Stimulated activated naive CD4-positive, alpha-beta T cell (primary cell): ENCODE data around the gene PAXX.

ENCODE experiments used
- DNase-seq, 6 experiments: peaks; one replicate each; lab custom pipeline; 2025; lab: John Stamatoyannopoulos, UW

PAXX gene

GRCh38 chr9:136982232-136983051 lies 9.8 kb upstream of the PAXX start, which contains the start of gene LCNL1:
TSS of gene LCNL1 (plus strand) at chr9:136982993. CDS start at chr9:136983587, 594 bp downstream.
- no peak for DNase-seq

- no peak for DNase-seq
These were observed 9.1 kb upstream of the PAXX start for GRCh38 chr9:136983167-136983566.

- DNase-seq, result no peak
These were observed 8.4 kb upstream of the PAXX start for GRCh38 chr9:136983656-136984314.

DNA sequence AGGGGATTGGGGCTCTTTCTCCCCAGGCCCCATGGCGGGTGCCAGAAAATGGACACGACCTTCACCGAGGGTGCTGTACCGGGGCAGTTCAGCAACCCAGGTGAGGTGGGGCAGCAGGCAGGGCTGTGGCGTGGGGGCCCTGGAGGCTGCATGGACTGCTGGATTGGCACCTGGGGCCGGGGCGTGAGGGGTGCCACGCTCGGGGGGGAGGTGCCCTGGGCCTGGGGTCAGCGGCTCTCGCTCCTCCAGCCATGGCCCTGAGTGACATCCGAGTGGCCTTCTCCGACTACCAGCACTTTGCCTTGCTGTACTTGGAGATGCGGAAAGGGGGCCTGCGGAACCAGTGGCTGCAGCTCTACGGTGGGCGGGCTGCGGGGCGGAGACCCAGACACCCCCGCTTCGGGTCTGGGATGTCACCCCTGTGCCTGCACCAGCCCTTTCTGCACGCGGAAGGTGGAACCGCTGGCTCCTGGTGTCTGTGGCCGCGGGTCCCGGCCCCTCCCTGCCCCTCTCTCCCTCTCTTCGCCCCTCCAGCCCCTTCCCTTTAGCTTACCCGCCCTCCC lies 7.7 kb upstream of the PAXX start:
- no peak for DNase-seq

DNA sequence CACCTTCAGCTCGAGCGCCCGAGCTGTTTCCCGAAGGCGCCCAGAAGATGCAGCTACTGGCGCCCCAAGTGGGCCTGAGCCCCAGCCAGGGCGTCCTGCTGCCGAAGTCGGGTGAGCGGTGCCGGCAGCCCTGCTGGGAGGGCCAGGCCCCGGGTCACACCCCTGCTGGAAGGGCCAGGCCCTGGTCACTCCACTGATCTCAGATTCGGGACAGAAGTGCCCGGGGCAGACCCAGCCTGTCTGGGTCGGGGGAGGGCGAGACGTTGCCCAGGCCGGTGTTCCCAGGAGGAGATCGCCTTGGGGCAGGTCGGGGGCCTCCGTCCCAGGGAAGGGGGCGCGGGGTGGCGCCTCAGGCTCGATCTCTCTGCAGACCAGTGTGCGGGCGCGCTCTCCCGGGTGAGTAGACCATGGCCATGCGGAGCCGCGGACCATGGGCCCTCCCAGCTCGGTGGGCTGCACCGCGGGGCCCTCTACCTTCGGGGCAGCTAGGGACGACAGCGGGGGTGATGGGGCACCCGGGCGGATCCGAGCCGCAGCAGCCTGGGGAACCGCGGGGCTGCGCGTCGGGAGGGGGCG lies 7.1 kb upstream of the PAXX start:
- no peak for DNase-seq

DNA sequence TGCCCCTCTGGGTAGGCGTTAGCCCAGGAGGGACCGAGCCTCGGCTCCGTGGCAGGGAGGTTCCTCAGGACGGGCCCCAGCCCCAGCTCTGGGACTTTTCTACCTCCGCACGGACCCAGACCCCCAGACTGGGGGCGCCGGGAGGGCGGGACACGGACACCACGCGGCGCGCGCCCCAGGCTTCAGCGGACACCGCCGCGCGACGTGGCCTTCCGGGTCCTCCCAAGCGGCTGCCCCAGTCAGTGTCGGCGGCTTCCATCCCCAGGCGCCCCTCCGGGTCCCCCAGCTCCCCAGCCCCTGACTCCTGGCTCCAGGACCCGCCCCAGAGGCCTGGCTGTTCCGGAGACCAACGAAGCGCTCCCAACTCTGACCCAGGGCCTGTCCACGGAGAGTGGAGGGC lies 6.4 kb upstream of the PAXX start:
- DNase-seq, result no peak

DNA sequence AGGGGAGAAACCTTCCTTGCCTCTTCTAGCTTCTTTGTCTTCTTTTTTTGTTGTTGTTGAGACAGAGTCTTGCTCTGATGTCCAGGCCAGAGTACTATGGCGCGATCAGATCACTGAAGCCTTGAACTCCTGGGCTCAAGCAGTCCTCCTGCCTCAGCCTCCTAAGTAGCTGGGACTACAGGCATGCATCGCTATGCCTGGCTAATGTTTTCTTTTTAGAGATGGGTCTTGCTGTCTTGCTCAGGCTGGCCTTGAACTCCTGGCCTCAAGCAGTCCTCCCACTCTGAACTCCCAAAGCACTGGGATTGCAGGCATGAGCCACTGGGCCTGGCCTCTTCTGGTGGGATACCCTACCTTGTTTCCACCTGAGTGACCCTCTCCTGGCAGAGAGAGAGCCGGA lies 3.4 kb upstream of the PAXX start:
- DNase-seq, result no peak

- DNase-seq, result no peak
These were observed 1.8 kb upstream of the PAXX start for GRCh38 chr9:136990242-136990911.

DNA sequence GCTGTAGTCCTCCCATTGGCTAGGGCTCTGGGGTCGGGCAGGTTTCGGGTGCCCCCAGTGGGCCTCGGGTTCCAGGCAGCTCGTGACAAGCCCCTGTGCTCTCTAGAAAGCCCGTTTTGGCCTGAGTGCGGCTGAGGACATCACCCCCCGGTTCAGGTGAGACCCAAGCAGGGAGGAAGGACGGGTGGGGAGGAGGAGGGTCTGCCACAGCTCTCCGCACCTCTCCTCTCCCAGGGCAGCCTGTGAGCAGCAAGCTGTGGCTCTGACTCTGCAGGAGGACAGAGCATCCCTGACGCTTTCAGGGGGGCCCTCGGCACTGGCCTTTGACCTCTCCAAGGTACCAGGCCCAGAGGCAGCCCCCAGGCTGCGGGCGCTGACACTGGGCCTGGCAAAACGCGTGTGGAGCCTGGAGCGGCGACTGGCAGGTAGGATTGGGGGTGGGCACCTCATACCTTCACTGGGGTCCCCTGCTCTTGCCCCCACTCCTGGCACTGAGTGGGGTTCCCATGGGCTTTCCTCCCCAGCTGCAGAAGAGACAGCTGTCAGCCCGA lies 672 bp downstream of the PAXX start:
- DNase-seq, result no peak

- no peak for DNase-seq
These were observed 2.1 kb downstream of the PAXX start for GRCh38 chr9:136994180-136994887.

DNA sequence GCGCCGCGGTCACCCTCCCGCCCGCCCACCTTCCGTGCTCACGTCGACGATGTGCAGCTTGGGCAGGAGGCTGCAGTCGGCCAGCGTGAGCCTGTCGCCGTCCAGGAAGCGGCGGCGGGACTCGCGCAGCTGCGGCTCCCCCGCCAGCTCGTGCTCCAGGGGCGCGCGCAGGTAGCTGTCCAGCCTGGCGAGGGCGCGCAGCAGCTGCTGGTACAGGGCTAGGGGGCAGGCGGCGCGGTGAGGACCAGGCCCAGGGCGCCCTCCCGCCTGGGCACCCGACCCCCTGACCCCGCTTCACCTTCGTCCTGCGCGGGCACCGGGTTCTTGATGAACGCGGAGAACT lies 2.6 kb downstream of the PAXX start:
- DNase-seq, result no peak

- no peak for DNase-seq
These were observed 3.1 kb downstream of the PAXX start for GRCh38 chr9:136995362-136995761.

GRCh38 chr9:136995772-136996311 lies 3.6 kb downstream of the PAXX start:
- DNase-seq, result no peak

GRCh38 chr9:136996361-136997292 lies 4.4 kb downstream of the PAXX start, which contains the start of gene CLIC3:
TSS of gene CLIC3 (minus strand) at chr9:136996568. CDS start at chr9:136996543, 25 bp downstream.
- peak in 4 of 6 experiments; percentile 20 to 43 (median 24) for DNase-seq

DNA sequence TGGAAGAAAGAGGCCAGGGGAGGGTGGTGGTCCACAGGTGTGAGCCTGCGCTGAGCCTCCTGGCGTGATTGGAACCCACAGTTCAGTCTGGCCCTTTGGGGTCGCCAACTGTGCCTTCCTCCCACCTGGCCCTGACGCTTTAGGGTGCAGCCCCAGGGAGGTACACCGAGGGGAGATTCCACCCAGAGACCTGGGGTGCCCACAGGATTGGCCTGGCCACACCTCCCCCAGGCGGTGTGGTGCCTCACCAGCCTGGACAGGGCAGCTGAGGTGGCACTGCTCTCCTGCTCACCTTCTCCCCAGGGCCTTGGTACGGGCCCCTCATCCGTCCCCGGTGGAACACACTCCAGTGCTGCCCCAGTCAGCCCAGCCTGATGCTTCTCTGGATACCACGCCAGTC lies 5.1 kb downstream of the PAXX start:
- DNase-seq, result no peak

- no peak for DNase-seq
These were observed 5.6 kb downstream of the PAXX start for GRCh38 chr9:136997830-136998234.

DNA sequence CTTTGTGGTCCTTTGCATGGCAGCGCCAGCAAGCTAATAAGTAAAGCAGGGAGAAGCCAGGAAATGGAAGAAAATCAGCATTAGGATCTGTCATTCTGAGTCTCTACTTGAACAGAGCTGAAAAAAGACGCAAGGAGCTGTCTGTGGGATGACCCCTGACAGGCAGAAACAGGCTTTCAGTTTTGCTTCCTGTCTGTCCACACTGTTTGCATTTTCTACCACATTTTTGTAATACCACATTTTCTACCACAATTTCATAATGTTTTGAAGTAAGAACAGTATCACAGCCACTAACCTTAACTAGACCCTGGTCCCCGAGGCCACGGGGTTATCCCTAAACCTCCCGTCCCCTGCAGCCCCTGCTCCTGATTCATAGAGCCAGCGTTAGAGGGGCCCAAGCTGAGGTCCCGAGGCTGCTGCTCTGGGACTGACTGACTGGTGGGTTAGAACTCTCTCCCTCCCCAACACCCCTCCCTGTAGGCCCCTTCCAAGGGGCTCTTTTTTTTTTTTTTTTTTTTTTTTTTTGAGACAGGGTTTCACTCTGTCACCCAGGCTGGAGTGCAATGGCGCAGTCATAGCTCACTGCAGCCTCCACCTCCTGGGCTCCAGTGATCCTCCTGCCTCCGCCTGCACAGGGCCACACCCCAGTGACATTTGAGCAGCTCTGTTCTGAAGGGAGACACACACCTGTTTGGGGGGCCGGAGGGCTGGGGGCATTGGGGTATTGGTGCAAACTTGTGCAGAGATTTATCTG lies 8.1 kb downstream of the PAXX start:
- no peak for DNase-seq

DNA sequence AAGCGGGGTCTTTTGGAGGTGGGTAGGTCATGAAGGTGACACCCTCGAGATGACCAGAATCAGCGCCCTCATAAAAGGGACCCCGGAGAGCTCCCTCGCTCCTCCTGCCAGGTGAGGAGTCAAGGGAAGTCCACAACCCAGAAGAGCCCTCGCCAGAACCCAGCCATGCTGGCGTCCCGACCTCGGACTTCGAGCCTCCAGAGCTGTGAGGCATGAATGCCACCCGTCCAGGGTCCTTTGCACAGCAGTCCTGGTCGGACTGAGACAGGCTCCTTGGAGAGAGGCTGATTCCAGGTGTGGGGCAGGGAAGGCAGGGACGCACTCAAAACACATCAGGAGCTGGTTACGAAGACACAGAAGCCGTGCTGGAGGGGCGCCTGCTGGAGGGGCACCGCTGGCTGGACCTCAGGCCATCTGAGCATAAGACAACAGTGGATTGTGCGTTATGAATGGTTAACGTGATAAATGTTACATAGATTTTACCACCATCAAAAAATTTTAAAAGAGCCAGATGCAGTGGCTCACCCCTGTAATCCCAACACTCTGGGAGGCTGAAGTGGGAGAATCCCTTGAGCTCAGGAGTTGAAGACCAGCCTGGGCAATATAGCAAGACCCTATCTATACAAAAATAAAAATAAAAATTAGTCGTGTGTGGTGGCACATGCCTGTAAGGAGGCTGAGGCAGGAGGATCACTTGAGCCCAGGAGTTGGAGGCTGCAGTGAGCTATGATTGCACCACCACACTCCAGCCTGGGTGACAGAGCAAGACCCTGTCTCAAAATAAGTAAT lies 9.8 kb downstream of the PAXX start:
- DNase-seq, result no peak
